ENCODE data around the gene SUCLG2.

SUCLG2 gene

GRCh38 chr3:67522081-67522480 is 132.3 kb downstream of the SUCLG2 start:
- Histone ChIP-seq H3K4me3 (no peak overlapping the region), H3K4me1 (peaks cover 23% of the 10 kb centered on the region), H3K27me3 (ENCODE audit: low read depth) (no peaks in the 10 kb centered on the region), H3K36me3 (replicated peaks) (no peaks in the 10 kb centered on the region; the same call in 1 of the 2 replicates), H3K9me3 (no peaks in the 10 kb centered on the region)
- in situ Hi-C loops (cut with MboI; ENCODE audit: low sequenced_read_pairs), result no loop called here
- DNase-seq (ENCODE audit: low spot score in 2 of 2), result no peak

- H3K36me3 ChIP-seq (replicated peaks), result no peaks in the 10 kb centered on the region; the same call in 1 of the 2 replicates
- H3K27me3 ChIP-seq (ENCODE audit: low read depth), result no peaks in the 10 kb centered on the region
- in situ Hi-C loops (cut with MboI; ENCODE audit: low sequenced_read_pairs), result no loop called here
- DNase-seq (ENCODE audit: low spot score in 2 of 2), result no peak
- H3K4me3 ChIP-seq, result no peak overlapping the region
- H3K4me1 ChIP-seq, result peaks cover 18% of the 10 kb centered on the region
- no peaks in the 10 kb centered on the region for H3K9me3 ChIP-seq
These were observed 133.3 kb downstream of the SUCLG2 start for GRCh38 chr3:67521053-67521646.

GRCh38 chr3:67518236-67518635 is 136.2 kb downstream of the SUCLG2 start:
- in situ Hi-C loops (cut with MboI; ENCODE audit: low sequenced_read_pairs), result no loop called here
- Histone ChIP-seq H3K36me3 (replicated peaks) (no peaks in the 10 kb centered on the region), H3K4me1 (peaks cover 13% of the 10 kb centered on the region), H3K4me3 (no peak overlapping the region), H3K9me3 (no peaks in the 10 kb centered on the region), H3K27me3 (ENCODE audit: low read depth) (no peaks in the 10 kb centered on the region)
- peak; percentile 32 to 82 for DNase-seq (ENCODE audit: low spot score in 2 of 2)

GRCh38 chr3:67517781-67518180 is 136.6 kb downstream of the SUCLG2 start:
- Histone ChIP-seq H3K4me1 (peaks cover 13% of the 10 kb centered on the region), H3K4me3 (no peak overlapping the region), H3K36me3 (replicated peaks) (no peaks in the 10 kb centered on the region), H3K27me3 (ENCODE audit: low read depth) (no peaks in the 10 kb centered on the region), H3K9me3 (no peaks in the 10 kb centered on the region)
- in situ Hi-C loops (cut with MboI; ENCODE audit: low sequenced_read_pairs), result no loop called here
- no peak for DNase-seq (ENCODE audit: low spot score in 2 of 2)

- no peak for DNase-seq (ENCODE audit: low spot score in 2 of 2)
- in situ Hi-C loops (cut with MboI; ENCODE audit: low sequenced_read_pairs), result no loop called here
These were observed 137.9 kb downstream of the SUCLG2 start for GRCh38 chr3:67516496-67516895.

GRCh38 chr3:67515778-67516177 is 138.6 kb downstream of the SUCLG2 start:
- no peaks in the 10 kb centered on the region for H3K9me3 ChIP-seq
- no peak for DNase-seq (ENCODE audit: low spot score in 2 of 2)
- in situ Hi-C loops (cut with MboI; ENCODE audit: low sequenced_read_pairs), result no loop called here
- no peak overlapping the region for H3K4me3 ChIP-seq
- H3K36me3 ChIP-seq (replicated peaks), result no peaks in the 10 kb centered on the region
- H3K27me3 ChIP-seq (ENCODE audit: low read depth), result no peaks in the 10 kb centered on the region
- H3K4me1 ChIP-seq, result peaks cover 13% of the 10 kb centered on the region

More at GRCh38 chr3:67516496-67516895, 137.9 kb downstream of the SUCLG2 start:
- Histone ChIP-seq H3K4me1 (peaks cover 13% of the 10 kb centered on the region), H3K36me3 (replicated peaks) (no peaks in the 10 kb centered on the region), H3K27me3 (ENCODE audit: low read depth) (no peaks in the 10 kb centered on the region), H3K4me3 (no peak overlapping the region), H3K9me3 (no peaks in the 10 kb centered on the region)

GRCh38 chr3:67509471-67510075 is 144.8 kb downstream of the SUCLG2 start:
- DNase-seq (ENCODE audit: low spot score in 2 of 2), result no peak
- Histone ChIP-seq H3K9me3 (no peaks in the 10 kb centered on the region), H3K27me3 (ENCODE audit: low read depth) (no peaks in the 10 kb centered on the region), H3K4me3 (no peak overlapping the region), H3K36me3 (replicated peaks) (no peaks in the 10 kb centered on the region), H3K4me1 (no peaks in the 10 kb centered on the region)
- in situ Hi-C loops (cut with MboI; ENCODE audit: low sequenced_read_pairs), result no loop called here

GRCh38 chr3:67507584-67507983 is 146.8 kb downstream of the SUCLG2 start:
- in situ Hi-C loops (cut with MboI; ENCODE audit: low sequenced_read_pairs), result no loop called here
- Histone ChIP-seq H3K36me3 (replicated peaks) (no peaks in the 10 kb centered on the region), H3K9me3 (no peaks in the 10 kb centered on the region), H3K4me1 (peaks cover 8% of the 10 kb centered on the region), H3K4me3 (no peak overlapping the region), H3K27me3 (ENCODE audit: low read depth) (no peaks in the 10 kb centered on the region)
- DNase-seq (ENCODE audit: low spot score in 2 of 2), result no peak

GRCh38 chr3:67500709-67501108 is 153.7 kb downstream of the SUCLG2 start:
- in situ Hi-C loops (cut with MboI; ENCODE audit: low sequenced_read_pairs), result no loop called here
- H3K9me3 ChIP-seq, result no peaks in the 10 kb centered on the region
- no peaks in the 10 kb centered on the region for H3K27me3 ChIP-seq (ENCODE audit: low read depth)
- DNase-seq (ENCODE audit: low spot score in 2 of 2), result no peak
- H3K4me1 ChIP-seq, result peaks cover 16% of the 10 kb centered on the region
- H3K36me3 ChIP-seq (replicated peaks), result no peaks in the 10 kb centered on the region
- H3K4me3 ChIP-seq, result no peak overlapping the region

- Histone ChIP-seq H3K4me1 (peaks cover 10% of the 10 kb centered on the region), H3K27me3 (ENCODE audit: low read depth) (no peaks in the 10 kb centered on the region), H3K4me3 (no peak overlapping the region), H3K36me3 (replicated peaks) (peaks cover 7% of the 10 kb centered on the region; the same call in 1 of the 2 replicates), H3K9me3 (no peaks in the 10 kb centered on the region)
- in situ Hi-C loops (cut with MboI; ENCODE audit: low sequenced_read_pairs), result no loop called here
- DNase-seq (ENCODE audit: low spot score in 2 of 2), result no peak
These were observed 156.7 kb downstream of the SUCLG2 start for GRCh38 chr3:67497746-67498145.

- peak; percentile 10 to 27 for DNase-seq (ENCODE audit: low spot score in 2 of 2)
- in situ Hi-C loops (cut with MboI; ENCODE audit: low sequenced_read_pairs), result no loop called here
- H3K4me3 ChIP-seq, result no peak overlapping the region
- H3K27me3 ChIP-seq (ENCODE audit: low read depth), result no peaks in the 10 kb centered on the region
- H3K4me1 ChIP-seq, result peaks cover 10% of the 10 kb centered on the region
- no peaks in the 10 kb centered on the region for H3K9me3 ChIP-seq
- peaks cover 7% of the 10 kb centered on the region; the same call in 1 of the 2 replicates for H3K36me3 ChIP-seq (replicated peaks)
These were observed 158.7 kb downstream of the SUCLG2 start for GRCh38 chr3:67495751-67496150.

GRCh38 chr3:67493808-67494207 is 160.6 kb downstream of the SUCLG2 start:
- peaks cover 7% of the 10 kb centered on the region; the same call in 1 of the 2 replicates for H3K36me3 ChIP-seq (replicated peaks)
- DNase-seq (ENCODE audit: low spot score in 2 of 2), result no peak
- no peaks in the 10 kb centered on the region for H3K27me3 ChIP-seq (ENCODE audit: low read depth)
- in situ Hi-C loops (cut with MboI; ENCODE audit: low sequenced_read_pairs), result no loop called here
- H3K4me3 ChIP-seq, result no peak overlapping the region
- peaks cover 10% of the 10 kb centered on the region for H3K4me1 ChIP-seq
- H3K9me3 ChIP-seq, result no peaks in the 10 kb centered on the region

GRCh38 chr3:67490658-67491057 is 163.8 kb downstream of the SUCLG2 start:
- DNase-seq (ENCODE audit: low spot score in 2 of 2), result no peak
- Histone ChIP-seq H3K27me3 (ENCODE audit: low read depth) (no peaks in the 10 kb centered on the region), H3K36me3 (replicated peaks) (peaks cover 7% of the 10 kb centered on the region; the same call in 1 of the 2 replicates), H3K4me1 (peaks cover 1% of the 10 kb centered on the region; the same call in 1 of the 2 replicates), H3K4me3 (no peak overlapping the region), H3K9me3 (no peaks in the 10 kb centered on the region)
- in situ Hi-C loops (cut with MboI; ENCODE audit: low sequenced_read_pairs), result no loop called here

GRCh38 chr3:67489816-67490215 is 164.6 kb downstream of the SUCLG2 start:
- H3K36me3 ChIP-seq (replicated peaks), result peaks cover 4% of the 10 kb centered on the region; the same call in 1 of the 2 replicates
- H3K9me3 ChIP-seq, result no peaks in the 10 kb centered on the region
- DNase-seq (ENCODE audit: low spot score in 2 of 2), result no peak
- in situ Hi-C loops (cut with MboI; ENCODE audit: low sequenced_read_pairs), result no loop called here
- no peaks in the 10 kb centered on the region for H3K4me1 ChIP-seq
- H3K27me3 ChIP-seq (ENCODE audit: low read depth), result no peaks in the 10 kb centered on the region
- H3K4me3 ChIP-seq, result no peak overlapping the region
